GM06990 (cell line): ENCODE data around the gene RECK.

ENCODE experiments used
- DNase-seq: peaks from one replicate; pipeline ENCODE4 v3.0.0-alpha.2; 2011; ENCODE audit not compliant: insufficient read length; ENCODE audit errors: extremely low read depth
- H3K27me3 ChIP-seq: replicated peaks from 2 replicates; pipeline ENCODE4 v1.6.0; 2011; ENCODE audit warnings: low read length; ENCODE audit not compliant: control insufficient read depth, insufficient read depth
- H3K36me3 ChIP-seq: 2 replicates; pipeline ENCODE4 v1.5.1; 2011; ENCODE audit warnings: low read length; ENCODE audit not compliant: control insufficient read depth, insufficient read depth
- H3K4me3 ChIP-seq: replicated peaks from 2 replicates; pipeline ENCODE4 v1.5.1; 2011; ENCODE audit warnings: low read depth, mild to moderate bottlenecking, control low read depth, low read length
- CTCF ChIP-seq: IDR thresholded peaks from 2 replicates; pipeline ENCODE4 v1.5.1; 2011; ENCODE audit warnings: low read length, control low read depth, mild to moderate bottlenecking, inconsistent platforms; ENCODE audit not compliant: insufficient read depth, poor library complexity, severe bottlenecking

RECK gene

GRCh38 chr9:36045610-36046009 is 8.9 kb downstream of the RECK start:
- no peak for TF ChIP-seq CTCF
- Histone ChIP-seq H3K4me3 (no peak overlapping the region), H3K27me3 (no peaks in the 10 kb centered on the region), H3K36me3 (no peaks in the 10 kb centered on the region)
- no peak for DNase-seq

- no peak for TF ChIP-seq CTCF
- Histone ChIP-seq H3K27me3 (no peaks in the 10 kb centered on the region), H3K36me3 (no peaks in the 10 kb centered on the region), H3K4me3 (no peak overlapping the region)
- no peak for DNase-seq
Measured at GRCh38 chr9:36046923-36047322, 10.2 kb downstream of the RECK start.

GRCh38 chr9:36049408-36049807 is 12.7 kb downstream of the RECK start:
- DNase-seq: no peak

GRCh38 chr9:36050476-36050875 is 13.8 kb downstream of the RECK start:
- DNase-seq: no peak
- TF ChIP-seq CTCF: no peak

More at GRCh38 chr9:36049408-36049807, 12.7 kb downstream of the RECK start:
- TF ChIP-seq CTCF: no peak
- Histone ChIP-seq H3K27me3 (no peaks in the 10 kb centered on the region), H3K4me3 (no peak overlapping the region), H3K36me3 (no peaks in the 10 kb centered on the region)

GRCh38 chr9:36051317-36051716 is 14.6 kb downstream of the RECK start:
- no peaks in the 10 kb centered on the region for H3K27me3 ChIP-seq
- no peaks in the 10 kb centered on the region for H3K36me3 ChIP-seq
- no peak for TF ChIP-seq CTCF
- no peak for DNase-seq
- H3K4me3 ChIP-seq: no peak overlapping the region

More at GRCh38 chr9:36050476-36050875, 13.8 kb downstream of the RECK start:
- Histone ChIP-seq H3K27me3 (no peaks in the 10 kb centered on the region), H3K36me3 (no peaks in the 10 kb centered on the region), H3K4me3 (no peak overlapping the region)

- no peaks in the 10 kb centered on the region for H3K36me3 ChIP-seq
- no peaks in the 10 kb centered on the region for H3K27me3 ChIP-seq
- TF ChIP-seq CTCF: no peak
- no peak overlapping the region for H3K4me3 ChIP-seq
- no peak for DNase-seq
Measured at GRCh38 chr9:36053971-36054370, 17.3 kb downstream of the RECK start.
